GM19351 (cell line): Measurements from ENCODE around the gene LRRC8A.

Experiments used
- ATAC-seq: cut with Tn5 transposase; IDR thresholded peaks from one replicate; pipeline ENCODE4 v1.9.1; 2021; ENCODE audit warnings: mild to moderate bottlenecking, moderate library complexity; ENCODE audit not compliant: unreplicated experiment

The LRRC8A gene

DNA sequence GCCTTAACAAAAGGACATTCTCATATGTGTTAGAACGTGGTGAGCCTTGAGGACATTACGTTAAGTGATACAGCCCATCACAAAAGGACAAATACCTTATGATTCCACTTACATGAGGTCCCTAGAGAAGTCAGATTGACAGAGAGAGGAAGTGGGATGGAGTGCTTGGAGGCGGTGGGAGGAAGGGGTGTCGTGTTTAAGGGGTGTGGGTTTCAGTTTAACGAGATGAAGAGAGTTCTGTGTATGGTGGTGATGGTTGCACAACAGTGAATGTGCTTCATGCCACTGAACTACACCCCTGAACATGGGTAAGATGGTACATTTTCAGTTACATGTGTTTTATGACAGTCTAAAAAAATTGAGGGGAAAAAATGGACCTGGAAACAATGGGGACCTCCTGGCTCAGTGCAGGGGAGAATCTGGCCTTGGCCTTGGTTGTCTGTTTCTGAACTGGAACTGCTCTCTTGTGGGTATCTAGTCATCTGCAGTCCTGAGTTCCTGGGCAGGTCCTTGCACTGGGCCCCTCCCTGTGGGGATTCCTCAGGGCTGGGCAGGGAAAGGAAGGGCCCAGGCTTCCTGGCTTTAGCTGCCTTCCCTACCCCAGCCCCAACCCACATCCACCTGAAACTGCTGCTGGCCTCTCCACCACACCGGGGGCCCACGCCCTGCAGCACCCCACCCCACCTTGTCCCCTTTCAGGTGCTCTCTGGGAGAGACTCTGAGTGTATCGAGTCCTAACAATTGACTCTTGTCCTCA is 17.8 kb downstream of the LRRC8A start:
- ATAC-seq = no peak

DNA sequence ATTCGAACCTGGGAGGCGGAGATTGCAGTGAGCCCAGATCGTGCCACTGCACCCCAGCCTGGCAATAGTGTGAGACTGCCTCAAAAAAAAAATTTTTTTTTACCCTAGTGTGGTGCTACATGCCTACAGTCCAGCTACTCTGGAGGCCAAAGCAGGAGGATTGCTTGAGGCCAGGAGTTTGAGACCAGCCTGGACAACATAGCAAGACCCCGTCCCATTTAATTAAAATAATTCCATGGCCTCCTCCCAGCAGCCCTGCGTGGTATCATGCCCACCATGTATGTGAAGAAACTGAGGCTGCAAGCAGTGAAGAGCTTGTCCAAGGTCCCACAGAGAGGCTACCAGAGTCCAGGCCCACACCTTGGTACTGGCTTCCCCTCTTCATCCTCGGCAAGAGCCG is 19.4 kb downstream of the LRRC8A start:
- ATAC-seq = no peak

DNA sequence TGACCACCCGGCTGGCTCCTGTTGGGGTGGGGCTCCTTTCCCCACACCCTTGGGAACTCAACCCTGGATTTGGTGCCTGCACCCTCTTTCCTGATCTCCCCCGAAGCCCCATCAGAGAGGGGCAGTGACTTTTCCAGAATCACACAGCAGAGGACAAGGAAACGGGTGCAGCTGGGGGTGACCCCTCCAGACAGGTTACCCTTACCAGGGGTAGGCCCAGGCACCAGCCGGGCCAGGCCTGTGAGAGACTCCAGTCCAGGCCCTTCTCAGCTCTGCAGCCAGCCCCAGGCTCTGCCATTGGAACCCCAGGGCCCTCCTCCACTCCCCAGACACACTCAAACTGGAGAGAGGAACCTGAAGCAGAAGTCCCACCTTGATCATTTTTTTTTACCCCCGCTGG is 19.9 kb downstream of the LRRC8A start:
- ATAC-seq = no peak

DNA sequence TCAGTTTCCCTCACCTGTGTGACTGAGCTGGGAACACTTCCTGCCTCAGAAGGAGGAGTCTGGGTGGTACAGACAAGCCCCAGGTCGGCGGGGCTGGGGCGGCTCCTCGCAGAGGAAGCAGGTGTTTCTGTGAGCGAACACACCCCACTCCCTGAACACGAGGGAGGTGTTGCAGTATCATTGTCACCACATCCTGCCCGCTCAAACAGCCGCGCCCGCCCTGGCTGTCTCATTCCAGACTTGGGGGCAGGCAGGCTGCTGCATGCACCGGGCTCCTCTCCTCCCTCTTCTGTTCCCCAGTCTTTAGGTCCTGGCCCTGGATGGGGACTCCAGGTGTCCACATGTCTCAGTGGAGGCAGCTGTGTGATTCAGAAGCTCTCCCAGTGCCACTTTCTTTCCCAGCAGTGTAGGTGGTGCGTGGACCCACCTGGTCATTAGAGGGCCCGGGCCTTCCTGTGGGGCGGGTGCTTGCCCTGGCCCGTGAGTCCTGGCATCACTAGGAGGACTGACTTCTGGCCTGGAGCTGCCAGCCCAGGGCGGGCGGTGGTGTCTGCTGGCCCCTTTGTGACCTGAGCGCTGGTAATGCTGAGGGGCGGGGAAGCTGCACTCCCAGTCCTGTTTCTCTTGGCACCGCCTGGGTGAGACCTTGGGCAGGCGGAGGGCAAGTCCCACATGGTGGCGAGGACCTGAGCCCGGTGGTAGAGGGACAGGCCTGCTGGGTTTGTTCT is 20.6 kb downstream of the LRRC8A start:
- peak; percentile 91 for ATAC-seq

DNA sequence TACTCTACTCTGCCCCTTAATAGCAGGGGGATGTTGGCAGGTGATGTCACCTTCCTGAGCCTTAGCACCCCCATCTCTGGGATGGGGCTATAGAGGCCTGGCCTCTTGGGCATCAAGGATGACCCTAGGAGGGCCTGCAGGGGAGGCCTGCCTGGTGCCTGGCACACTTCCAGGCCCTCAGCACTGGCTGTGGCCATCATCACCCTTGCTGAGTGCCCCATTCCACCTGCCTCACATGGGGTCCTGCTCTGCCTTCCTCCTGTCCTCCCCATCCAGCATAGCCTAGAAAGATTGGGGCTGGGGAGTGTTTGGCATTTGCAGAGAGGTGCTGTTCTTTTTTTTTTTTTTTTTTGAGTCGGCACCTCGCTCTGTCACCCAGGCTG is 21.1 kb downstream of the LRRC8A start:
- ATAC-seq = no peak

DNA sequence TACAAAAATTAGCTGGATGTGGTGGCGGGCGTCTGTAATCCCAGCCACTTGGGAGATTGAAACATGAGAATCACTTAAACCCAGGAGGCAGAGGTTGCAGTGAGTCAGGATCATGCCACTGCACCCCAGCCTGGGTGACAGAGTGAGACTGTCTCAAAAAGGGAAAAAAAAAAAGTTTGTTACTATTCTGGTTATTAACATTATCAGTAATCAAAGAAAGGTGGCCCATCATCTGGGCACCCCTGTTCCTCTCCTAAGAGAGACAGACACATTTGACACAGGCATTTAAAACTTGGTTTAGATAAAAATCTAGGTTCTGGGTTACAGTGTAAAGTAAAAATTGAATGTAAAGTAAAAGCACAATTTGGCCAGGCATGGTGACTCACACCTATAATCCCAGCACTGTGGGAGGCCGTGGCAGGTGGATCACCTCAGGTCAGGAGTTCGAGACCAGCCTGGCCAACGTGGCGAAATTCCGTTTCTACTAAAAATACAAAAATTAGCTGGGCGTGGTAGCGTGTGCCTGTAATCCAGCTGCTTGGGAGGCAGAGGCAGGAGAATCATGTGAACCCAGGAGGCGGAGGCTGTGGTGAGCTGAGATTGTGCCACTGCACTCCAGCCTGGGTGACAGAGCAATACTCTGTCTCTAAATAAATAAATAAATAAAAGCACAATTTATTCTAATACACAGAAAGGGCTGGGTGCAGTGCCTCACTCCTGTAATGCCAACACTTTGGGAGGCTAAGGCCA is 22.1 kb downstream of the LRRC8A start:
- no peak for ATAC-seq

DNA sequence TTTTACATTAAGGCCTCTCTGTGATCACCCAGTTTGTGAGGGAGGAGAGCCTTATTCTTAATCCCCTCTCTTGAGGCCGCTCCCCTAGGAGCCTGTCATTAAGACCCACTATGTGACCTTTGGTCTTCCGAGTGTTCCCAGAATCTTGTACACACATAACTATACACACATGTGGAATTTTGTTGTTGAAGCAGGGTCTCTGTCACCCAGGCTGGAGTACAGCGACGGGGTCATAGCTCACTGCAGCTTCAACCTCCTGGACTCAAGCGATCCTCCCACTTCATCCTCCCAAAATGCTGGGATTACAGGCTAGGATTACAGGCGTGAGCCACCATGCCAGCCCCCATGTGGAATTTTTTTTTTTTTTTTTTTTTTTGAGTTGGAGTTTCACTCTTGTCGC is 24.0 kb downstream of the LRRC8A start:
- ATAC-seq = no peak

DNA sequence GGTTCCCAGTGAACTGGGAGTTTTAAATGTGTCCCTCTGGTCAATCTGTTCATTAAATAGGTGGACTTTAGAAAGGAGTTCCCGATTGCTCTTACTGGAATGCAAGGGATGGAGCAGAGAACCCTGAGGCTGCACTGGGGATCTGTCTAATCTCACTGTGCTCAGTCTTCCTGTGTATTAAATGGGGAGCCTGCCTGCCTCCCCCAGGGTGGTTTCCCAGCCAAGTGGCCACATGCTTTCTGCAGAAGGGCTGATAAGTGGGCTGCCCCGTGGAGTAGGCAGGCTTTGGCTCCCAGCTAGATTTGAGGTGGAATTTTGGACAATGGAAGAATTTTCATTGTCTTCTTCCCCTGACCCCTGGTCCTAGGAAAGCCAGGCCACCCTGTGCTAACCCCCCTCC is 24.8 kb downstream of the LRRC8A start:
- no peak for ATAC-seq

DNA sequence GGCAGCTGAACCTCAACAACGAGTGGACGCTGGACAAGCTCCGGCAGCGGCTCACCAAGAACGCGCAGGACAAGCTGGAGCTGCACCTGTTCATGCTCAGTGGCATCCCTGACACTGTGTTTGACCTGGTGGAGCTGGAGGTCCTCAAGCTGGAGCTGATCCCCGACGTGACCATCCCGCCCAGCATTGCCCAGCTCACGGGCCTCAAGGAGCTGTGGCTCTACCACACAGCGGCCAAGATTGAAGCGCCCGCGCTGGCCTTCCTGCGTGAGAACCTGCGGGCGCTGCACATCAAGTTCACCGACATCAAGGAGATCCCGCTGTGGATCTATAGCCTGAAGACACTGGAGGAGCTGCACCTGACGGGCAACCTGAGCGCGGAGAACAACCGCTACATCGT is 26.4 kb downstream of the LRRC8A start:
- ATAC-seq = no peak

DNA sequence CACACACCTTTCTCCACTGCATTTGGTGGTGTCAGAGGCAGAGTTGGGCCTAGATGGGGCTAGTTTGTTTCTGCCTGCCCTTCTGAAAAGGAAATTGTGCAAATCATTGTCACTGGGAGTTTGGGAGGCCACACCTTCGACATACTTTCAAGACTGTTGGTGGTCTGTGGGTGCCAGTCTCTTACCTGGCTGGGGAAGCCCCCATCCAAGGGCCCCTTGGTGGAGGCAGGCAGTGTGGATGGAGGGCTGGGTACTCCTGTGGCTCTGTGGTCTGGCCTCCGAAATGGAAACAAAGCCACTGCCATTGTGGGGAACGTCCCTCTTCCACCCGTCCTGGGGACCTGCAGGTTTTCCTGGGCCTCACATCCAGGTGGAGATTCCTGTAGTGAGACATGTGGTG is 27.9 kb downstream of the LRRC8A start:
- no peak for ATAC-seq

DNA sequence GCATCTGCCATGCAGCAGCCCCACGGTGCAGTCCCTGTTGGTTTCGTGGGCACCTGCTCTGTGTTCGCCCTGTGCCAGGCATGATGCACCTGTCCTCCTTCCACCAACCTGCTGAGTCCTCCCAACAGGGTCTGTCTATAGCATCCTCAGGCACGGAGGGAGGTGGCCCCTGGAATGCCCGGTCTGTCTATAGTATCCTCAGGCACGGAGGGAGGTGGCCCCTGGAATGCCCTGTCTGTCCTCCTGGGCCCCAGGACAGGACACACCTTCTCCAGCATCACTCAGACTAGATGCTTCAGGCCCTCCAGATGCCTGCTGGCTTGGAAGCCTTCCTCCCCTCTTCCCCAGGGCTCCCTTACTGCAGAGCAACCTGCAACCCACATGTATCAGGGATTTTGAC is 29.0 kb downstream of the LRRC8A start:
- ATAC-seq = no peak

DNA sequence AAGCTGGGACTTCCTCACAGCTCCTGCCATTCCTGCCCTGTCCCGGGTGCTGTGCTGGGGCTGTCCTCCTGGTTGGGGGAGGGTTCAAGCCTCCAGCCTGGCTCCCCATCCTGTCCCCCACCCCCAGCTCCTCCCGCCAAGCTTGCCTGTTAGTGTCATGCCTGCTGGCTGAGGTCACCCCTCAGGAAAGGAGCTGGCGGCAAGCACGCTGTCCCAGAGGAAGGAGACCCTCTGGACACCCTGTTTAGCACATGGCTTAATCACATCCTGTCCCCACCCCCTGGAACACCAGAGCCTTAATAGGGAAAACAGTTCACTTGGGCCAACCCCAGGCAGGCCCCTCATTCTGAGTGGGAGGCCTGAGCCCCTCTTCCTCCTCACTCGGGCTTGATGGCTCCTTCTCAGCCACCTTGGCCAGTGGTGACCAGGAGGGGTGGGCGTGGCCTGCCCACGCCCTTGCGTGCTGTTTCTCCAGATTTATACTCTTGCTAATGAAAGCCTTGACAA is 29.6 kb downstream of the LRRC8A start:
- ATAC-seq = no peak

DNA sequence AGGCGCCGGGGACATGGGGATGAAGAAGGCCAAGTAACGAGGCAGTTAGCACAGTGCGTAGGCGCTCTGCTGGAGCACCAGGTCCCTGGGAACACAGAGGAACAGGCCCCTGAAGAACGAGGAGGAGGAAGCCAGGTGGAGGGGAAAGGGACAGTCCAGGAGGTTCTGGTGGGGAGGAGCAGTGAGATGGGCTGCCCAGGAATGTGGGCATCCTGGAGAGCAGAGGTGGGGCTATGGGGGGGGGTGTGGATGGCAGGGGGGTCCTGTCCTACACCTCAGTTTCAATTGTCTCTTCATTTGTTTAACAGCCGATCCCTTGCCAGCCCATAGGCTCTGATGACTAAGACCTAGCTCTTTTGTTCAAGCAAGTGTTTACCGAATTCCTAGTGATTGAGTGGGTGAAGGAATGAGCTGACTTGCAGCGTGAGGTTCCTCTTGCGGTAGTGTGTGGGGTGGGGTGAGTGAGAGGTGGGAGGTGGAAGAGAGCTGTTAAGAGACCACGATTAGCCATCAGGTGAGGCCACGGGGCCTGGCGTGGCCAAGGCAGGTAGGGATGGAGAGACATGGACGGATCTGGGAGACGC is 30.4 kb downstream of the LRRC8A start:
- ATAC-seq = no peak

DNA sequence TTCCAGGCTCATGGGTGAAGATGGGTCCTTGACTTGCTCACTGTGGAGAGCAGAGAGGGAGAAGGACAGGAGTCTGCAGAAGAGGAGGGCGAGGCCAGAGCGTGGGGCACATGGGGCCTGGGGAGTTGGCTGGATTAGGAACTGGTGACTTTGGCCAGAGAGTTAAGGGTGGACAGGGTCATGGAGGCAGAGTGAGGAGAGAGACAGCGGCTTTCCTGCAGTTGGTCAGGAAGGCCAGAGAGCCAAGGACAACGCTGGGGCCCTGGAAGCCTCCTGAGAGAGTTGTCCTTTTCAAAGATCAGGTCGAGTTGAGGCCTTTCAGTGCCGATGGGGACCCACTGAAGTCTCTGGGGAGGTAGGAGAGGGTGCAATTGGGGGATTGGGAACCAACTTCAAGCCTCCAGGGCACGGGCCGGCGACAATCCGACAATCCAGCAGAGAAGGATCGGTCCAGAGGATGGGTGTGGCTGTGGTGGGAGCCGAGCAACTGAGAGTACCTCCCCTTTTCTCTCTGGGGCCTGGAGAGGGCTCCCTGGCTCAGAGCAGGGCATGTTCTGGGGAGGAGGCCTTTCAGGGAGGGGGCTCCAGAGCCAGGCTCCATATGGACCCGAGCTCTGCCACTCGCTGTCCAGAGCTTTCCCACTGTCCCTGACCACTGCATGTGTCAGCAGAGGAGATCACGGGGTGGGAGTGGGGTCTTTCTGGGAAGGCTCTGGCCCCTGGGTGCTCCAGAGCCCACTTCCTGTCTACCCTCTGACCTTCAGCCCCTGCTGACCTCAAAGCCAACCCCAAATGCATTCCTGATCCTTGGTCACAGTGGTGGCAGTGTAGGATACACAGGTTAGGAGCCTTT is 31.3 kb downstream of the LRRC8A start:
- ATAC-seq = no peak

DNA sequence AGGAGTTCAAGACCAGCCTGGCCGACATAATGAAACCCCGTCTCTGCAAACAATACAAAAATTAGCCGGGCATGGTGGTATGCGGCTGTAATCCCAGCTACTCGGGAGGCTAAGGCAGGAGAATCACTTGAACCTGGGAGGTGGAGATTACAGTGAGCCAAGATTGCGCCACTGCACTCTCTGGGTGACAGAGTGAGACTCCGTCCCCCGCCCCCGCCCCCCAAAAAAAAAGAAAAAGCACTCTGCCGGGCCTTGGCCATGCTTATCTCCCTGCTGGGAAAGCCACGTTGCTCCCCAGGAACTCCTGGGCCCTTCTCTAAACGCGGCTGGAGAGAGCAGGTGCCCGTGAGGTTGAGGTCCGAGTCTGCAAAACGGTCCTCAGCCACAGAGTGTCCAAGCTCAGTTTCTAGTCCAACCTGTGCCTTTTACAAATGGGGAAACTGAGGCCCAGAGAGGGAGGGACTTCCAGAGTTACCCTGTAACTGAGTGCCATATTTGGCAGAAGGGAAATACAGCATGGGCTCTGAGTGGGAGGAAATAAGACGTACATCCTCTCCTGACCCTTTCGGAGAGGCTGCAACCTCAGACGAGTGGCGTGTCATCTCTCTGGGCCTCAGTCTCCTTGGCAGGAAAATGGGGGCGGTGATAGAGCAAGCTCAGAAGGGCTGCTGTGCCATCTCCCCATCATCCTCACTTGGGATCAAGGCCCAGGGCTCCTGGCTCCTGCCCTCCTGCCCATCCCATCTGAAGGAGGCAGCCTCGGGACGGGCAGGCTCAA is 32.3 kb downstream of the LRRC8A start:
- ATAC-seq = no peak

DNA sequence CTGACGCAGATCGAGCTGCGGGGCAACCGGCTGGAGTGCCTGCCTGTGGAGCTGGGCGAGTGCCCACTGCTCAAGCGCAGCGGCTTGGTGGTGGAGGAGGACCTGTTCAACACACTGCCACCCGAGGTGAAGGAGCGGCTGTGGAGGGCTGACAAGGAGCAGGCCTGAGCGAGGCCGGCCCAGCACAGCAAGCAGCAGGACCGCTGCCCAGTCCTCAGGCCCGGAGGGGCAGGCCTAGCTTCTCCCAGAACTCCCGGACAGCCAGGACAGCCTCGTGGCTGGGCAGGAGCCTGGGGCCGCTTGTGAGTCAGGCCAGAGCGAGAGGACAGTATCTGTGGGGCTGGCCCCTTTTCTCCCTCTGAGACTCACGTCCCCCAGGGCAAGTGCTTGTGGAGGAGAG is 34.3 kb downstream of the LRRC8A start:
- no peak for ATAC-seq

DNA sequence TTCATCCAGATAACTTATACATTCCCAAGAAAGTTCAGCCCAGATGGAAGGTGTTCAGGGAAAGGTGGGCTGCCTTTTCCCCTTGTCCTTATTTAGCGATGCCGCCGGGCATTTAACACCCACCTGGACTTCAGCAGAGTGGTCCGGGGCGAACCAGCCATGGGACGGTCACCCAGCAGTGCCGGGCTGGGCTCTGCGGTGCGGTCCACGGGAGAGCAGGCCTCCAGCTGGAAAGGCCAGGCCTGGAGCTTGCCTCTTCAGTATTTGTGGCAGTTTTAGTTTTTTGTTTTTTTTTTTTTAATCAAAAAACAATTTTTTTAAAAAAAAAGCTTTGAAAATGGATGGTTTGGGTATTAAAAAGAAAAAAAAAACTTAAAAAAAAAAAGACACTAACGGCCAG is 34.8 kb downstream of the LRRC8A start:
- no peak for ATAC-seq

DNA sequence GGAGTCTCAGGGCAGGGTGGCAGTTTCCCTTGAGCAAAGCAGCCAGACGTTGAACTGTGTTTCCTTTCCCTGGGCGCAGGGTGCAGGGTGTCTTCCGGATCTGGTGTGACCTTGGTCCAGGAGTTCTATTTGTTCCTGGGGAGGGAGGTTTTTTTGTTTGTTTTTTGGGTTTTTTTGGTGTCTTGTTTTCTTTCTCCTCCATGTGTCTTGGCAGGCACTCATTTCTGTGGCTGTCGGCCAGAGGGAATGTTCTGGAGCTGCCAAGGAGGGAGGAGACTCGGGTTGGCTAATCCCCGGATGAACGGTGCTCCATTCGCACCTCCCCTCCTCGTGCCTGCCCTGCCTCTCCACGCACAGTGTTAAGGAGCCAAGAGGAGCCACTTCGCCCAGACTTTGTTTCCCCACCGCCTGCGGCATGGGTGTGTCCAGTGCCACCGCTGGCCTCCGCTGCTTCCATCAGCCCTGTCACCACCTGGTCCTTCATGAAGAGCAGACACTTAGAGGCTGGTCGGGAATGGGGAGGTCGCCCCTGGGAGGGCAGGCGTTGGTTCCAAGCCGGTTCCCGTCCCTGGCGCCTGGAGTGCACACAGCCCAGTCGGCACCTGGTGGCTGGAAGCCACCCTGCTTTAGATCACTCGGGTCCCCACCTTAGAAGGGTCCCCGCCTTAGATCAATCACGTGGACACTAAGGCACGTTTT is 35.4 kb downstream of the LRRC8A start:
- ATAC-seq = no peak

DNA sequence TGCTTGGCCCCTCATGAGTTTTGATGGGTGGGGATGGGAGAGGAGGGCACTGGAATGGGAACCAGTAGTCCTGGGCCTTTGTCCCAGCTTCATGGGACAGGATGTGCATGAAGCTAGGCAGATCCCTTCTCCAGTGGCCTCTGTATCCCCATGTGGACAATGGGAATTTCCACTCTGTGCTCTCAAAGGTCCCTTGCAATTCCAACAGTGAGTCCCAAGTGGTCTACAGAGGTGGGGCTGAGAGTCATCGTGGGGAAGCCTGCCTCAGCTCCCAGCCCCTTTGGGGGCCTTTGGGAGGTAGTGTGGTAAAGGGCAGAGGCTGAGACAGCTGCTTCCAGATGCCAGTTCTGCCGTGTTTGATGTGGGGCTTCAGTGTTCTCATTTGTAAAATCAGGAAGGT is 37.0 kb downstream of the LRRC8A start:
- ATAC-seq = no peak
